Activated T-cell treated with anti-CD3 and anti-CD28 coated beads, Interleukin-2, amount 50 U/mL, for 1 hour (primary cell): ENCODE measurements around the gene KCNMA1.

Experiments
- DNase-seq: peaks from one replicate; pipeline ENCODE4 v3.0.0-alpha.2; 2020

The KCNMA1 gene

DNA sequence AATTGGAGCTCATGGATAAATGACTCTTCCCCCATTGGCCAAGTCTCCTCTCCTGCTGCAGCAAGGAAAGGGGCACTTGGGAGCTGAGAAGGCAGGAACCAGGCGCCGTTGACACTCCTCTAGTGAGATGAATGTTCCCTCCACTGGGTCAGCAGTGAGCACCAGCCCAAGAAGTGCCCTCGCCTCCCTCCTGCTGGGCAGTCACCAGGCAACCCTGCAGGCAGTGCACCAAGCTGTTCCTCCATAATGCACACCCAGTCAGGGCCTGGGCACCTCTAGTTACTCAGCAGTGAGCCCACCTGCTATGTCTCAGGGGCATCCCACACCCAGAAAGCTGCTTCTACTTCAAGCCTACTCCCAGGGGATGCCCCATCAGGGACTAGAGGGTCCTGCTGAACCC is 84.3 kb downstream of the KCNMA1 start:
- DNase-seq, result no peak

DNA sequence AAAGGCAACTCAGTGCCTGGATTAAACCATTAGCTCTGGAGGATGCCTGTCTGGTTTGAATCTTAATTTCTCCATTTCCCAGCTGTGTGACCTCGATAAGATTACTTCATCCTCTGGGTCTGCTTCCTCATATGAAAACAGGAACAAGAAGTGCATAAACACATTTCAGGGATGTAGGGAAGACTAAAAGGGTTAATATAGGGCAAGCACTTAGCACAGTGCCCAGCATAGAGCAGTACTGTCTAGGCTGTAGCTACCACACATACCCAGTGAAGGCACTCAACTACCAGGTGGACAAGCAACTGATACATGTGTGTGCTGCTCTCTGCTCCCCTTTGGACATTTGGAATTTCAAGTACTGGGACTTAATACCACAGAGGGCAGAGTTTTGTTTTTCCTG is 85.4 kb downstream of the KCNMA1 start:
- no peak for DNase-seq

DNA sequence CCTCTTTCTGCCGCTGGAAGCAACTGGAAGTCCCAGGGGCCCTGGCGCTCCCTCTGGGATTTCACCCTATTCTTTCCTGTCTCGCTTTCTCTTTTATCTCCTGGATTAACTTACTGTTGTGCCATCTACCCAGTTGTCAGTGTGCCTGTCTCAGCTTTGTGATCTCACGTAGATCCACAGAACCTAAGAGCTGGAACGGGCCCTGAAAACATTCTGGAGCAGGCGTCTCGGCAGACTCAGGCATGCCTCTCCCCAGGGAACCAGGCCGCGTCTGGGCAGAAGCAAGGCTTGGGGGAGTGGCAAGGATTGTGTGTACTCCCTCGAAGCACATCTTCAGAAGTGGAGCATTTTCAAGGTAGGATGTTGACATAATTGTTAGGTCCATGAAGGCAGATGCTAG is 87.2 kb downstream of the KCNMA1 start:
- DNase-seq, result no peak

DNA sequence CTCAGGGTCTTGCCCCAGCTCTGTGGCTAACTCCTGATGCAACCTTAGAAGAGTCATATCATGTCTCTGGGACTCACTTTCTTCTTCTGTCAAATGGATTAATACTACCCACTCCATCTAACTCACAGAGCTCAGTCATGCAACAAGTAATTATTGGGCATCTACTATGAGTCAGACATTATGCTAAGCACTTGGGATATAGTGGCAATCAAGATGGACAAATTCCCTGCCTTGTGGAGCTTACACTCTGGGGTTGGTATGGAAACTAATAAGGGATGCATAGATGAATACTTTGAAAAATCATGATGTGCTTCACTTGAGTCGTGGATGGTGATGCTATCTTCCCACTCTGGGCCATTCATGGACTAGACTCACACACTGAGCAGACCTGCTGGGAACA is 88.9 kb downstream of the KCNMA1 start:
- no peak for DNase-seq

DNA sequence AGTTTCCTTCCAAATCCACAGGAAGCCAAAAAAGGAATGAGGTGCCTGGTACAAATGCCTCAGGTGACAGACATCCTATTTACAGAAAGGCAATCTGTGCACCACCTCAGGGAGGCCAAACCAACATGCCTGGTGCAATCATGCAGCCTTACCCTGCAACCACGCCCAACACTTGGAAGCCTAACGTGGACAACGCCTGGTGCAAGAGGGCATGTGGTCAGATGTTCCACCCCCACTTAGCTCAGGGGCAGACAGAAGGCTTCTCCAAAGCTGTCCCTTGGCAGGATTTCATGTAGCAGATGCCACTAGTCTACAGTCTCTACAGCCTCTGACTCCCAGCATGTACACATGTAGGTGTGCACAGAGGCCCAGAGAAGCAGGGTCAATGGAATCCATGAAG is 89.5 kb downstream of the KCNMA1 start:
- no peak for DNase-seq

DNA sequence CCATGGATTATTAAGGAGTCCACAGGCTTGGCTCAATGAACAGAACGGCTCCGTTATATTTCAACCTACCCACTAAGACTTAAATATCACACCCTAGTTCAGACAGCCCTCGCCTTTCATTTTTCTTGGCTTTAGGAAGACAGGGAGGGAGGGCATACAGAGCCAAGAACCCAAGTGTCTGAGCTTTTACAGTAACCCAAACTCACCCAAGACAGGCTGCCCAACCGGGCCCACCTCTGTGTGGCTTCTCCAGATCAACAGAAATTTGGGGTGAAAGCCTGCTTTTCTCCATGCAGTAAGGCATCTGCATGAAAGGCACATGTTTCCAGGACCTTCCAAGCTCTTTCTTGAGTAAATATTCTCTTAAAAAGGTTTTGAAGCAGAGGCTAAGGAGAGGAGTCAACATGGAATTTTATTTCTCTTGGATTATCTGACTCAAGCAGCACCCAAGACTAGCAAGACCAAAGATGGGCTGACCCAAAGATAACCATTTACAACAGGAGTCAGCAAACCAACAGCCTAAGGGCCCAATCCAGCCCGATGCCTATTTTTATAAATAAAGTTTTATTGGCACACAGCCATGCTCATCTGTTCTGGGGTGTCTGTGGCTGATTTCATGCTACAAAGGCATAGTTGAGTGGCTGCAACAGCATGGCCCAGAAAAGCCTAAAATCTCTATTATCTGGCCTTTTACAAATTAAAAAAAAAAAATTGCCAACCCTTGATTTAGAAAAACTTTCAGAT is 90.1 kb downstream of the KCNMA1 start:
- no peak for DNase-seq

DNA sequence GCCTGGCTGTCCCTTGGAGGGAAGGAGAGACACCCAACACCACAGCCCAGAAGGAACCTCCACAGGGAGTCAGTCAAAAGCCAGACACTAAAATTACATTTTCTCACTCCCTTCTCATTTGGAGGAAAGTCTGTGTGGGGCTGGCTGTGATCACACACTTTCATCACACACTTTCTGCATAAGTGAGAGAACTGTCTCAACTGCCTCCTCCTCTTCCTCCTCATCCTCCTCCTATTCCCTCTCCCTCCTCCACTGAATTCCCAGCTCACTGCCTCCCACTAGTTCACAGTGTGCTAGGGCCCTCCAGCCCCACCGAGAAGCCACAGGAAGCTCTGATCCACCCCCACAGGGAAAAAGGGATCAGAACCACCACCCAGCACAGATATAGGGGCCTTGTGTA is 91.6 kb downstream of the KCNMA1 start:
- DNase-seq, result no peak

DNA sequence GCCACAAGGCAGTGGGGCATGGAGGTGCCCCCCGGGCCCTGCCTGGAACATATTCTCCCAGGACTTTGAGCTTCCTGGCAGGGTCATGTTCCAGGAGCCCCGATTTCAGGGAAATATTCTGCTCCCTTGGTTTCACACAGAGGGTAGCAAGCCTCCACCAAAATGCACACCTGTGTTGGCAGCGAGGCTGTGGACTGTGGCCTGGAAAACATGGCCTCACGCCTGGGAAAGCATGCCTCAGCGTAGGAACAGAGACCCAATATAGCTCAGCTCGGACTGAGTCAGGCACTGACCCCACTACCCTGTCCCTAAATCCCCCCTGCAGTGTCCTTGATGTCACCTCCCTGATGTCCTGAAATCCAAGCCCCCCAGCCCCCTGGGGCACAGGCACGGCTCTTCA is 92.0 kb downstream of the KCNMA1 start:
- DNase-seq, result no peak

DNA sequence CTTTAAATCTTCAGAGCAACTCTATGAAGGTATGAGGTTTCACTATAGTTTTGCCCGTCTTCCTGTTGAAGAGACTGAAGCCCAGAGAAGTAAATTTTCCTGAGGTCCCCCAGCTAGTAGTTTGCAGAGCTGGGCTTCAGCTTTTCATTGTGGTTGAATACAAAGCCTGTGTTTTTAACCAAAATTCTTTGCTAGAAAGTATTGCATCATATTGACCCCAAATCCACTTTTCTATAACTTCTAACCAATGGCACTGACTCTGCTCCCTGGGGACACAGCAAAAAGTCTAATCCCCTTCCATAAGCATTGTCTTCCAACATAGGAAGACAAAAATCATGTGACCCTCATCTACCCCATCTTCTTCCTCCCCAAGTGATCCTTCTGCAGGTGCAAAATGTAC is 93.0 kb downstream of the KCNMA1 start:
- DNase-seq, result no peak

DNA sequence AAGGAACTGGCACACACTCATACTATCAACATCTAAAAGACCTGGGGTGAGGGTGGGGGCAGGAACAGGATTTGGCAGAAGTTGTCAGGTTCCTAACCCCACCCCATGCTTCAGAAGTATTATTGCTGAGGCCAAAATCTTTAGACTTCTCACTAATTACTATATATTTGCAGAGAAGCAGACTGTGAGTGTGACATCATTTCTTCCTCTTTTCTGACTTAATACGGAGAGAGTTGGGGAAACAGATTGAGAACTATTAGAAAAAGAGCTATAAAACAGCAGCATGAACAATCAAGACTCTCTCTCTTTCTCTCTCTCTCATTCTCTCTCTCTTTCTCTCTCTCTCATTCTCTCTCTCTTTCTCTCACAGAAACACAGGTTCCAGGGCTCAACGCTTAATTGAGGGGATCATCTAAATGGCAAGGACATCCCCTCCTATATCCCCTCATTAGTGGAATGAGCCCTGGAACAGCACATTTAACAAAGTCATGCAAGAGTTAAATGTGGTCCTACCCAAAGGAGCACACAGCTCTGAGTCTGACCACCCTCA is 94.8 kb downstream of the KCNMA1 start:
- DNase-seq, result no peak

DNA sequence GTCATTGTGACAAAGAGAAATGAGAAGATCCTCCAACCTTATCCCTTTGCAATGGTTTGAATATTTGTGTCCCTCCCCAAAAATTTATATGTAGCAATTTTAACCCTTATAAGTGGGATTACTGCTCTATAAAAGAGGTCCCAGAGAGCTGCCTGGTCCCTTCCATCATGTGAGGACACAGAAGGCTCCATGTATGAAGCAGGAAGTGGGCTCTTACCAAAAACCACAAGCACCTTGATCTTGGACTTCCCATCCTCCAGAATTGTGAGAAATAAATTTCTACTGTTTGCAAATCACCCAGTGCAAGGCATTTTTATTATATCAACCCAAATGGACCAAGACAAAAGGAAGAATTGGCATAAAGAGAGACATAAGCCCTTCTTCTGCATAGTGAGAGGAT is 95.7 kb downstream of the KCNMA1 start:
- no peak for DNase-seq

DNA sequence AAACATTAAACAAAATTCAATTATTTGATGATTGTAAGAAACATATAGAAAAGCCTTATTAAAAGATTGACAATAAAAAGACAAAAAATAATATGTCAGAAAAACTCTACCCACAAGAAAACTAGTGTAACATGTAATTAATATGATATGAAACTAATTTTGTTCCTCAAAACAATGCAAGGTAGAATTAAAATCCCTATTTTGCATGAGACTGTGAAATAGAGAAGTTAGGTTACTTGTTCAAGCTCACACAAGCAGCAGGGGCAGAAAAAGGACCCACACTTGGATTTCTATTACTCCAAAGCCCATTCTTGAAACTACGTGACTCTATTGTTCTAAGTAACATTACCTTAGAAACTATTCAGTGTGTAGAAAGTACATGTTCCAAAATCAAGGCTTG is 96.4 kb downstream of the KCNMA1 start:
- DNase-seq, result no peak

DNA sequence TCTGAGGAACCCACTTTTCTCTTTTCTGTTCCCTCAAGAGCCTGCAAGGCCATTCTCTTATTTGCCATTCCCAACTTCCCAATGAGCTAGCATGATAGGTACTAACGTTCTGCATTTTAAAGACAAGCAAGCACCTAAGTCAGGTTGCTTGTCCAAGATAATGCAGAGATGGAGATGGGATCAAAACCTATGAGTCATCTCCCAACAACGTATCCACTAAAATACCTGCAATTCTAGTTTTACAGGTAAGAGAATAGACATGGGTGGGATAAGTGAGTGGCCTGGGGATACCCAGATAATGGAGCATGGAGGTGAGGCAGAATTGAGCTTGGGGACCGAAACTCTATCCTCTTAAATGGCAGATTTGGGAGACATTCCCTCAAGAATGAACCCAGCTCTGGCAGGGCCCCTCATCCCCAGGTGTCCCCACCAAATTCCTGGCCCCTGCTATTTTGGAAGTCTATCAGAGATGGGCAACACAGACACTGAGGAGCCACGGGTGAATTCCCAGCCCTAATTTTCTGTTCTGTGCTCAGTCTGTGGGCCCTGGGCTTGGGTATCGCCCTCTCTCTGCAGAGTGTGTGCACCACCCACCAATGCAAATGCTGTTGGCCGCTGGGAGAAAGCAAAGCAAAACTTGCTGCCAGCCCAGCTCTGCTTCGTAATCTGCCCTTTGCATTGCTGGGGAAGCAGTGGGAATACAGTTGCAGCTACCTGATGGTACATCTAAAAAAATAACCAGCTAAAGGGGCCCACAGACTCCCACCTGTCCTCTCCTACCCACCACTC is 98.3 kb downstream of the KCNMA1 start:
- DNase-seq, result no peak

DNA sequence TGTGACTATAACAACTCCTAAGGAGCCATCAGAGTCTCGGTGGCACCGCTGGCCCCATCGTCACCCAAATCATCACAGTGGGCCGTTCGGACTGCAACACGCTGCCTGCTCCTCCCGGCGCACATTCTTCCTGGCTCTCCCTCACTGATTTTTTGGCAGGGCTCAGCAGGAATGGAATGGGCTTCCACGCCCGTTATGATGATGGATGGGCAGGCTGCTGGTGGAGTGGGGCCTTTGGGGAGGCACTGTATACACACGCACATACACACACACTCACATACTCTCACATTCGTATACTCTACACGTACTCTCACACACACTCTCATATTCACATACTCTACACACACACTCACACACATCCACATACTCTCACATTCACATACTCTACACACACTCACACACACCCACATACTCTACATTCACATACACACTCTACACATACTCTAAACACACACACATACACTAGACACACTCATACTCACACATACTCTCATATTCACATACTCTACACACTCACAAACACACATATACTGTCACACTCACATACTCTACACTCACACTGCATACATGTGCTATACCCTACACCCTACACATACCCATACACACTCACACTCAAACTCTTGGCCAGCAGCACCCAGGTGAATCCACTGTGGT is 99.8 kb downstream of the KCNMA1 start:
- no peak for DNase-seq

DNA sequence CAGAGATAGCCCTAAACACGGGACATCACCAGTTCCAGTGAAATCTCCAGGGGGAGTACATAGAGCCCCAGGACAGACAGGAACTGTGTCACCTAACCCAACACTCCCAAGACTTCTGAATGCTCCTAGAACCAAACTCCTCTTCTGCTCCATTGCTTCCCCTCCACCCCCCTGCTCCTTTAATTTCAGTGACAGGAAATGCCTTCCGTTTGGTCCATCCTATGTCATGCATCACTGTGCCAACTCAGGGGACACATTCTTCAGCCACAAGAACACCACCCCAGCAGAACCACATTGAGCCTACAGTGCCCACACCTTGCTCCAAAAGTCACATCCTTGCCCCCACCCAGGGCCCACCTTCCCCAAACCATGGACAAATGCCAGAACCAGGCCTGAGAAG is 100.5 kb downstream of the KCNMA1 start:
- DNase-seq, result no peak

DNA sequence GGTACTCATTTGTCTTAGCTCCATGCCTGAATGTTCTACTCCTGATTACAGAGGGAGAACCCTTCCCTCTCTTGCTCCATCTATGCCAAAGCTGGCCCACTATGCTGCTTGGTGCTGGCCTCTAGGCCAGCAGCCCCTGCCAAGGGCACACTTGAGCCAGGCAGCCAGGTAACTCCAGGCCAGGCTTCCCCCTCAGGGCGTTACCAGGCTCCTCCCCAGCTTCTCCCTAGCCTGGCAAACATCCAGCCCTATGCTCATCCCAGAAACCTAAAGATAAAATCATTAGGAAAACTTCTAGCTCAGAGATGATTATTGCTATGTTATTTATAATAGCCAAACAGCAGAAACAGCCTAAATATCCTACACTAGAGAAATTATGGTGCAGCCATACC is 103.7 kb downstream of the KCNMA1 start:
- no peak for DNase-seq

DNA sequence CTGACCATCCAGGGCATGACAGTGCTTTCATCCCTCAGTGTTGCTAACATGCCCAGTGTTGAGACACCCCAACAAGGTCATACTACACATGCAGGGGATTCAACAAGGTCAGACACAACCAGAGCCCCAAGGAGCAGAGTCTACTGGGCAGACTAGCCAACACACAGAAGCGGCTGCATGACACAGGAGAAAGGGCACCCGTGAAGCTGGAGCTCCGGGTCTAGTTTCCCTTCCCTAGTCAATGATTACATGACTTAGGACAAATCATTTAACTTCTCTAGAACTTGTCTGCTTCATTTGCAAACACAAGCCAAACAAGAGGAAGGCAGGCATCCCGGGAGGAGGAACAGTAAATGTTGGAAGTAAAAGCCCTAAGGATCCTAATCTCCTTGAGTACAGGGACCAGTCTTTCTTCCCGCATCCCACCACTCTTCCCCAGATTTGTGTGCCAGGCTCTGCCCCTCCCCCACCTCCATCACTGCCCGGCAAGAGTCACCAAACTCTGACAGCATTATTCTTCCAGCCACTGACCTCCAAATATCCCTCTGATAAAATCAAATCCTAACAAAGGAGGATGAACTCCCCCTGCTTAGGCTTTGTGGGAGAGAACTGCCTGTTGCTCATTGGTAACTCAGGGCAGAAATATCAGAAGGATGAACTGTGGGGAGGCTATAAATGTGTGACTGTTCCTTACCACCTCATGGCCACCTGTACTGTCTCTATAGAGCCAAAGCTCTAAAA is 104.3 kb downstream of the KCNMA1 start:
- no peak for DNase-seq

DNA sequence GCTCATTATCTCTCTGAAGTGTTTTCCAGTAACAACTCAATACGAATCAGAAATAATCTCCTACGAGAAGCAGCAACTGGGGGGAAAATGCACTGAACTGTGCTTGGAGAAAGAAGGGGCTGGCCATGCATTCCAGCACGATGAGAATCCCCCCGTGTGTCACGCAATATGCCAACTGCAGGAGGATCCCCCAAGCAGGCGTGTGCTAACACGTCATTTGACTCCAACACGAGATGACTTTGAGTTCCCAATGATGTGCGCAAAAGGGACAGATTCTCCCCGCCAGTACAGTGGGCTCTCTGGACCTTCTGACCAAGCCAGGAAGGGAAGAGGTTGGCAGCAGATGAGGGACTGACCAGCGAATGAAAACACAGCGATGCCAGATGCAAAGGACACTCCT is 105.5 kb downstream of the KCNMA1 start:
- DNase-seq, result no peak

DNA sequence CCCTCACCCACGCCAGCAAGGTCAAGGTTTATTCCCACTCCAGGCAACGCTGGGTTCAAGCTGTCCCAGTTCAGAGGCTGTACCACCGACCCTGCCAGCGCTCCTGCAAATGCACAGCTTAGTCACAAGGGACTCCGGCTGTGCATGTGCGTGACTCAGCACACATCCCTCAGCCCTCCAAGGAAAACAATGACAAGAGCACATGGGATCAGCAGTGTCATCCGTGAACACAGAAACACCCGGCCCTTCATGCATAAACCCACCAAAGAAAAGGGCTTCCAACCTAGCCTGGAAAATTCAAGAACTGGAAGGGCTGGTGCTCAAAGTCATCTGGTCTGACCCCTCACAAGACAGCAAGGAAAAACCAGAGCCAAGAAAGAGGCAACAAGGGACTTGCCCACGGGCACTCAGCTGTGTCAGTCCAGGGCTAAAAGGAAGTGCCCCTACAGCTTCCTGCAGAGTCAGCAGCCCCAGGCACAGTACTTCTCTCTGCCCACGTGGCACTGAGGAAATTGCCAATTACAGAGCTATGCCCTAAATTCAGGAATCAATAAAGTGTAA is 106.1 kb downstream of the KCNMA1 start:
- no peak for DNase-seq

DNA sequence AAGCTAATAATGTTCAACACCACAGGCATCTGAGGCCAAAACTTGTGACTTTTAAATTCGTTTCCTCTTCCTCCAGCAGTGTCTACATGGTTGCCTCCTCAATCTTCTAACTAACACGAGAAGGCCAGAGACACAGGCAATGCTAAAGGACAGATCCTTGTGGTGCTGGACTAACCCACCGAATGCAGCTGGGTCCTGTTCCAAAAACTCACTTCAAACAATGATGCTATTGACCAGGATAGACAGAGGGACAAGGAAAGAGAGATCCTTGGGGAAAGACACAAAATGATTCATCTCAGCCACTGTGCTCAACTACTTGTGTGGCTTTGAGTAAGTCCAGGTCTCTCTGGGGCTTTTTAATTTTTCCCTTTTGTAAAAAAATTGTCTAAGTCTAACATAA is 107.6 kb downstream of the KCNMA1 start:
- no peak for DNase-seq

DNA sequence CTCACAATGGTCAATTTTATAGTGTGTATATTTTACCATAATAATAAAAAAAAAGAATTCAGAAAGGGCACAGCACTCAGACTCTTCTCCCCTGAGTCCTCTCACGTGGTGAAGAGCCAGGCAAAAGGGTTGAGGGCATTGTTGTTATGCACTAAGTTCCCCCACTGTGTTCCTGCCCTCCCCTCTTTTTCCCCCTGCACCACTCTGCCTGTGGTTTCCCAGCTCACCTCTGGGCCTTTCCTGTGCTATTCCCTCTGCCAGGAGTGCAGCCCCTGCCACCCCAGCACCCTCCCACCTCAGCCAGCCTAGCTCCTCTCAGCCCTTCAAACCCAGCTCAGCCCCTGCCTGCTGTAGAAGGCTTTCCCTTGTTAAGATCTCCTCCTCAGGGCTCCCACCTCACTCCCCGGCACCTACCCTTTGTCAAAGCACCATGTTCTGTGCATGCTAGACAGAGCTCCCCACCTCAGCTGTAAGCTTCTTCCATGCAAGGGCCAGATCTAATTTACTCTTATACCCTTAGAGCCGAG is 108.5 kb downstream of the KCNMA1 start:
- DNase-seq, result no peak

DNA sequence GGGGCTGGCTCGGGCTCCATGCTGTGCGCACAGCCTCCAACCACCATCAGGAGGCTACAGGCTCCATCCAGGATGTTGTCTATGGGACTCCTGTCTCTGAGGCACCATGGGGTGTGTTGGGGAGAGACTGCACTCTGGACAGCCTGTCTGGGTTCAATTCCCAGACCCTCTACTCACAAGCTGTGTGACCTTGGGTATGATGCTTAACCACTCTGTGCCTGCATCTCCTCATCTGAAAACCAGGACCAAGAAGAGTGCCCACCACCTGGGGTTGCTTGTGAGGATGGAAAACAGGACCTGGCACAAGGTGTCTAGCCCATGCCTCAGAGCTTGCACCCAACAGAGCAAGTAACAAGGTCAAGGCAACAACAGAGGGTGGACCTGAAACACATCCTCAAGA is 109.8 kb downstream of the KCNMA1 start:
- DNase-seq, result no peak
